Endothelial cell of umbilical vein (primary cell): Measurements from ENCODE around the gene ASL.

ENCODE experiments used
- EZH2 ChIP-seq: IDR thresholded peaks from 2 replicates; pipeline ENCODE4 v1.6.1; 2012; ENCODE audit warnings: borderline replicate concordance, low read depth, mild to moderate bottlenecking, moderate library complexity, low read length, inconsistent platforms; ENCODE audit not compliant: severe bottlenecking
- MYC ChIP-seq: IDR thresholded peaks from one replicate; pipeline ENCODE4 v1.6.1; 2011; ENCODE audit warnings: mild to moderate bottlenecking, low read depth, low read length
- POLR2A ChIP-seq: IDR thresholded peaks from 2 replicates; pipeline ENCODE4 v1.6.1; 2012; ENCODE audit warnings: low read depth, mild to moderate bottlenecking, control low read depth, low read length
- POLR2AphosphoS5 ChIP-seq: IDR thresholded peaks from 2 replicates; pipeline ENCODE4 v1.6.1; 2012; ENCODE audit warnings: low read depth, mild to moderate bottlenecking, control low read depth, low read length, moderate library complexity; ENCODE audit not compliant: insufficient read depth
- TF ChIP-seq, protein P1 (sequence below), 2 donors: IDR thresholded peaks; 1 replicate in 1 of 2; 2 replicates in 1 of 2; pipeline ENCODE4 v1.5.1; 2011; ENCODE audit warnings: low read length in 2 of 2, mild to moderate bottlenecking in 2 of 2, moderate library complexity in 2 of 2, control low read depth in 1 of 2, inconsistent platforms in 1 of 2, low read depth in 1 of 2; ENCODE audit not compliant: insufficient read depth in 1 of 2; ENCODE audit errors: extremely low read depth in 1 of 2
- TF ChIP-seq, protein P2 (sequence below): IDR thresholded peaks from 2 replicates; pipeline ENCODE4 v1.6.1; 2011; ENCODE audit not compliant: insufficient read depth, insufficient read length

- TF ChIP-seq, protein P1, sequence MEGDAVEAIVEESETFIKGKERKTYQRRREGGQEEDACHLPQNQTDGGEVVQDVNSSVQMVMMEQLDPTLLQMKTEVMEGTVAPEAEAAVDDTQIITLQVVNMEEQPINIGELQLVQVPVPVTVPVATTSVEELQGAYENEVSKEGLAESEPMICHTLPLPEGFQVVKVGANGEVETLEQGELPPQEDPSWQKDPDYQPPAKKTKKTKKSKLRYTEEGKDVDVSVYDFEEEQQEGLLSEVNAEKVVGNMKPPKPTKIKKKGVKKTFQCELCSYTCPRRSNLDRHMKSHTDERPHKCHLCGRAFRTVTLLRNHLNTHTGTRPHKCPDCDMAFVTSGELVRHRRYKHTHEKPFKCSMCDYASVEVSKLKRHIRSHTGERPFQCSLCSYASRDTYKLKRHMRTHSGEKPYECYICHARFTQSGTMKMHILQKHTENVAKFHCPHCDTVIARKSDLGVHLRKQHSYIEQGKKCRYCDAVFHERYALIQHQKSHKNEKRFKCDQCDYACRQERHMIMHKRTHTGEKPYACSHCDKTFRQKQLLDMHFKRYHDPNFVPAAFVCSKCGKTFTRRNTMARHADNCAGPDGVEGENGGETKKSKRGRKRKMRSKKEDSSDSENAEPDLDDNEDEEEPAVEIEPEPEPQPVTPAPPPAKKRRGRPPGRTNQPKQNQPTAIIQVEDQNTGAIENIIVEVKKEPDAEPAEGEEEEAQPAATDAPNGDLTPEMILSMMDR (IDR thresholded peaks at IDR 0.05; ENCODE audit: extremely low read depth in 1 of 2, insufficient read depth in 1 of 2, low read depth in 1 of 2, low read length in 2 of 2) = no peak
- no peak for TF ChIP-seq MYC
- no peak for TF ChIP-seq POLR2AphosphoS5
- TF ChIP-seq EZH2 = no peak
- TF ChIP-seq, protein P2, sequence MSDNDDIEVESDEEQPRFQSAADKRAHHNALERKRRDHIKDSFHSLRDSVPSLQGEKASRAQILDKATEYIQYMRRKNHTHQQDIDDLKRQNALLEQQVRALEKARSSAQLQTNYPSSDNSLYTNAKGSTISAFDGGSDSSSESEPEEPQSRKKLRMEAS = no peak
- TF ChIP-seq POLR2A = no peak
These were observed 8.1 kb downstream of the ASL start for GRCh38 chr7:66083677-66084076.
